Measurements from ENCODE around the gene PTPN7. TPM values are rescaled to one million over a fixed set of nuclear protein-coding genes. Genes with fewer than 3 reads are reported as not detected.
A peak's percentile ranks its signal among the peaks of the same experiment; 100 is the strongest.
"Not testable (repeated sequence)": the region's sequence is repeated elsewhere in the genome, so short reads cannot be mapped to it uniquely, and the experiment has no call there.

PTPN7 gene
- total RNA-seq, 1 donor from 2014 or later = not detected

DNA sequence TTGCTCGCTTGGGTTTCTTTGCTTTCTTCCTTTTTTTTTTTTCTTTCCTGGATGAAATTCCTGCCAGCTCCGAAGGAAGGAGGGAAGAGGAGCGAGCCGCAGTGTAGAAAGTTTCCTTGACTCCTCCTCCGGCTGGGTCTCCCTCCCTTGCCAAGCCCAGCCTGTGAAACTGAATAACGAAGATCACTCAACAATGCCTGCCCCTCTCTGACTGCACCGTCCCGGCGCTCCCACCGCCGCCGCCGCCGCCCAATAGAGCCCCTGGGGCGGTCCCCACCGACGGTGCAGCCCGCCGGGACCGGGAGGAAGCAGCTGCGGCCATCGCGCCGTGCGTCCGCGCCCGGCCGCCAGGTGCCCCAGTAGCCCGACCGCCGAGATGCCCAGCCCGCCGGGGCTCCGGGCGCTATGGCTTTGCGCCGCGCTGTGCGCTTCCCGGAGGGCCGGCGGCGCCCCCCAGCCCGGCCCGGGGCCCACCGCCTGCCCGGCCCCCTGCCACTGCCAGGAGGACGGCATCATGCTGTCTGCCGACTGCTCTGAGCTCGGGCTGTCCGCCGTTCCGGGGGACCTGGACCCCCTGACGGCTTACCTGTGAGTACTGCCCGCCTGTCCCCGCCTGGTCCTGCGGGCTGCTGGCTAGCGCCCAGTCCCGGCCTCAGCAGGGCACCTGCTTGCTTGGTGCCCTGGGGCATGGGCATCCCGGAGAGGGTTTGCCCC, 33.4 kb upstream of the PTPN7 start, which contains the start of gene LGR6:
LGR6 (plus strand) TSS at position 186 of the 714 bp plus-strand sequence; CDS start at position 377, 191 bp downstream.
- H3K9me3 Mint-ChIP-seq (ENCODE audit: unreplicated experiment) = no peaks in the 10 kb centered on the region
- DNase-seq (ENCODE audit: extremely low spot score, unreplicated experiment) = no peak
- H3K27me3 Mint-ChIP-seq (ENCODE audit: unreplicated experiment) = peaks cover 29% of the 10 kb centered on the region
- TF ChIP-seq, protein P1, sequence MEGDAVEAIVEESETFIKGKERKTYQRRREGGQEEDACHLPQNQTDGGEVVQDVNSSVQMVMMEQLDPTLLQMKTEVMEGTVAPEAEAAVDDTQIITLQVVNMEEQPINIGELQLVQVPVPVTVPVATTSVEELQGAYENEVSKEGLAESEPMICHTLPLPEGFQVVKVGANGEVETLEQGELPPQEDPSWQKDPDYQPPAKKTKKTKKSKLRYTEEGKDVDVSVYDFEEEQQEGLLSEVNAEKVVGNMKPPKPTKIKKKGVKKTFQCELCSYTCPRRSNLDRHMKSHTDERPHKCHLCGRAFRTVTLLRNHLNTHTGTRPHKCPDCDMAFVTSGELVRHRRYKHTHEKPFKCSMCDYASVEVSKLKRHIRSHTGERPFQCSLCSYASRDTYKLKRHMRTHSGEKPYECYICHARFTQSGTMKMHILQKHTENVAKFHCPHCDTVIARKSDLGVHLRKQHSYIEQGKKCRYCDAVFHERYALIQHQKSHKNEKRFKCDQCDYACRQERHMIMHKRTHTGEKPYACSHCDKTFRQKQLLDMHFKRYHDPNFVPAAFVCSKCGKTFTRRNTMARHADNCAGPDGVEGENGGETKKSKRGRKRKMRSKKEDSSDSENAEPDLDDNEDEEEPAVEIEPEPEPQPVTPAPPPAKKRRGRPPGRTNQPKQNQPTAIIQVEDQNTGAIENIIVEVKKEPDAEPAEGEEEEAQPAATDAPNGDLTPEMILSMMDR (IDR thresholded peaks at IDR 0.05) = peak; percentile 16
- H3K4me3 Mint-ChIP-seq (ENCODE audit: unreplicated experiment) = peak within 1 kb of the TSS; percentile 73
- H3K36me3 Mint-ChIP-seq (ENCODE audit: unreplicated experiment) = no peaks in the 10 kb centered on the region
- peaks cover 9% of the 10 kb centered on the region for H3K4me1 Mint-ChIP-seq (ENCODE audit: unreplicated experiment)
- H3K27ac Mint-ChIP-seq (ENCODE audit: unreplicated experiment) = peak within 1 kb of the TSS; percentile 19

DNA sequence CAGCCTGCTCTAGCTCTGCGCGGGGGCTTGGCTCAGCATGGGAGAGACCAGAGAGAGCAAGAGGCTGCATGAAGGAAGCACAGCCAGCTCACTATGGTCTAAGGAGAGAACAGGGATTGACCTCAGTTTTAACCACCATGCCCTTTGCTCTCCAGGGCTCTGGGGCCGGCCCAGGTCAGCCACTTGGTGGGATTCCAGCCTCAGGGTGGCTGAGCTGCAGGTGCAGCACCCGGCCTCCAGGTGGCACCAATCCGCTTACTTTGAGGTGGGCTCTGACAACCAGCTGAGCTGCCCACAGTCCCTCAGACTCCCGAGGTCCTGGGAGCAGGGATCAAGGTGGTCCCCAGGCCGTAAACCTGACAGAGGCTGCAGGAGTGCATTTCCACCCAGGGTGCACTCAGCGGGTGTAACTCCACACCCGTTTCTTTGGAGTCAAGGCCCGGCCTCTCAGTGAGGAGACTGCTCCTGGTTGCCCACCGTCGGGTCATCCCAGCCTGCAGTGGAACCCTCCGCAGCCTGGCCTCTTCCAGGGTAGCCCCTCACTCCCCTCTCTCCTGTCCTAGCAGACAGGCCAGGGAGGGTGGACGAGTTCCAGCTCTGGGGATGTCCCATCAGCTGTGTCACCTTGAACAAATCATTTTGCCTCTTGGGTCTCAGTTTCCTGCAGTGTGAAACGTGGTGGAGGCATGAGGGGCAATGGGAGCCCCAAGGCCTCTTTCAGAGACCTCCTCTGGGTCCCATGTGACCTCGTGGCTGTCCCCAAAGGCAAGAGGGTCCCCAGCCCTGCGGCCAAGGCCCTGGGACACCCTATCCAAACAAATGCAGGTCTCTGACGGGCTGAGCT, 32.6 kb upstream of the PTPN7 start:
- Mint-ChIP-seq H3K9me3 (ENCODE audit: unreplicated experiment) (no peaks in the 10 kb centered on the region), H3K4me3 (ENCODE audit: unreplicated experiment) (peak overlapping the region; percentile 73), H3K4me1 (ENCODE audit: unreplicated experiment) (peaks cover 9% of the 10 kb centered on the region), H3K27ac (ENCODE audit: unreplicated experiment) (no peak overlapping the region), H3K27me3 (ENCODE audit: unreplicated experiment) (peaks cover 30% of the 10 kb centered on the region), H3K36me3 (ENCODE audit: unreplicated experiment) (no peaks in the 10 kb centered on the region)
- TF ChIP-seq, protein P1 (IDR thresholded peaks at IDR 0.05) = peak; percentile 93
- DNase-seq (ENCODE audit: extremely low spot score, unreplicated experiment) = peak; percentile 89

DNA sequence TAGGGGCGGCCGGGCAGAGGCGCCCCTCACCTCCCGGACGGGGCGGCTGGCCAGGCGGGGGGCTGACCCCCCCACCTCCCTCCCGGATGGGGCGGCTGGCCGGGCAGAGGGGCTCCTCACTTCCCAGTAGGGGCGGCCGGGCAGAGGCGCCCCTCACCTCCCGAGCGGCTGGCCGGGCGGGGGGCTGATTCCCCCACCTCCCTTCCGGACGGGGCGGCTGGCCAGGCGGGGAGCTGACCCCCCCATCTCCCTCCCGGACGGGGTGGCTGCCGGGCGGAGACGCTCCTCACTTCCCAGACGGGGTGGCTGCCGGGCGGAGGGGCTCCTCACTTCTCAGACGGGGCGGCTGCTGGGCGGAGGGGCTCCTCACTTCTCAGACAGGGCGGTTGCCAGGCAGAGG, 31.0 kb upstream of the PTPN7 start:
- DNase-seq (ENCODE audit: extremely low spot score, unreplicated experiment); H3K36me3 Mint-ChIP-seq (ENCODE audit: unreplicated experiment); H3K4me1 Mint-ChIP-seq (ENCODE audit: unreplicated experiment); H3K27ac Mint-ChIP-seq (ENCODE audit: unreplicated experiment); H3K4me3 Mint-ChIP-seq (ENCODE audit: unreplicated experiment); H3K9me3 Mint-ChIP-seq (ENCODE audit: unreplicated experiment): not testable (repeated sequence)
- H3K27me3 Mint-ChIP-seq (ENCODE audit: unreplicated experiment) = peaks cover 27% of the 10 kb centered on the region

DNA sequence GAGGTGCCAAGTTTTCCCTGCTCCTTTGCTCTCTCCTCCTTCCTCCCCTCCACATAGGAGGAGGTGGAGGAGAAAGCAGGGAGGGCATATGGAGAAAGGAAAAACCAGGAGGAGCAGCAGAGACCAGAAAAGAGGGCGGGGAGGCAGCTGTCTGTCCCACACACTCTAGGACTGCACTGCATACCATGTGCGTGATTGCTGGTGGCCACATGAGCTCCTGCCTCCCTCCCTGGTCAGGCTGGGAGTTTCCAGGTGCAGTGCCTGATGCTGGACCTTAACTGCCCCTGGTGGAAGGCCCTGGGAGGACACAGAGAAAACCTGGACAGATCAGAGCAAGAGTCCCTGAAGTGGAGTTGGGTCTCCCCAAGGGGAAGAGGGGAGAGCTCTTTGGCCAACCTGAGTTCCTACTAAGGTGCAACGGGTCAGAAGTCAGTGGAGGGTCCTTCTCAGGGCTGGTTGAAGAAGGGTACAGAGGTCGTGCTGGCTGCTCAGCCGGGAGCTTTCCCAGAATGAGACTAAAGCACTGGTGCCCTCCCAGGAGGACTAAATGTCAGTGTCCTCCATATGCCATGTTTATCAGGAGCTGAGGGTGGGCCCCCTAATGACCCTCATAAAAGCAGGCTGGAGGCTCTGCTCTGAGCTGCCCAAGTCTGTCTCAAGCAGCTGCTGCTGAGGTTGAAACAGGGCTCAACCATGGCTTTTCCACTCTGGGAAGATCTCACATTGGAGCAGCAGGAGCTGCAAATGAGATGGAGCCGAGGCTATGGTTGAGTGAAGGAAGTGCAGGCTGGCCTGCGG, 29.7 kb upstream of the PTPN7 start:
- TF ChIP-seq, protein P1 (IDR thresholded peaks at IDR 0.05) = no peak
- Mint-ChIP-seq H3K36me3 (ENCODE audit: unreplicated experiment) (no peaks in the 10 kb centered on the region), H3K27ac (ENCODE audit: unreplicated experiment) (no peak overlapping the region), H3K9me3 (ENCODE audit: unreplicated experiment) (no peaks in the 10 kb centered on the region), H3K4me3 (ENCODE audit: unreplicated experiment) (no peak overlapping the region), H3K4me1 (ENCODE audit: unreplicated experiment) (peaks cover 10% of the 10 kb centered on the region), H3K27me3 (ENCODE audit: unreplicated experiment) (peaks cover 18% of the 10 kb centered on the region)
- DNase-seq (ENCODE audit: extremely low spot score, unreplicated experiment) = no peak

DNA sequence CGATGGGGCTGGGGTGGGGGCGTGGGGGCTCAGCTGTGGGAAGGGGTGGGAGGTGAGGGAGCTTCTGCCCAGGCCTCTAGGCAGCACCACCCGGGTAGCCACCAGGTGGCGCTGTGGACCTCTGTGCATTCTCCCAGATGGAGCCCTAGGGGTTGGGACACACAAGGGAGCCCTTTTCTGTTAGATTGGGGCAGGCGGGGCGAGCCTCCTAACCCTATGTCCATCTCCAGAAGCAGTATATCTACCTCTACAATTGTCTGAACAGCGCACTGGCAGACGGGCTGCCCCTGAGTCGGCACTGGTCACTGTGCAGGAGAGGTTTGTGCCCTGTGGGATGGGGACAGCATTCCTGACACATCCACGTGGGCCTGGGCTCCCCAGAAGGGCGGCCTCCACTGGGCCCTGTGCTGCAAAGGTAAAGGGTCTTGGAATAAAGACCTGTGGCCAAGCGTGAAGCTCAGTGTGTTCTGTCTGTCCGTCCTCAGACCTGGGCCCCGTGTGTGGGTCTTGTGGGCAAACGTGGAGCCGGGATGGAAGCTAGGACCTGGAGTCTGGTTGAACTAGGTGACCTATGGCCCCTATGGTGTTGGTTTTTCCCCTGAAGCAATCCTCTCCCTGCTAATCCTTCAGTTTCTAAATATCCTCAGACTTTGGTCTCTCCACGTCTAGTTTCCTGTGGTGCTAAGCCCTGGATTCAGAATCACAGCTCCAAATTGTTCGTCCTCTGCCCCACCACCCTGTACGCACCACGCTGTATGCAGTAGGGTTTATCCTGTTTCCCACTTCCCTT, 28.8 kb upstream of the PTPN7 start:
- Mint-ChIP-seq H3K9me3 (ENCODE audit: unreplicated experiment) (no peaks in the 10 kb centered on the region), H3K27ac (ENCODE audit: unreplicated experiment) (no peak overlapping the region), H3K4me1 (ENCODE audit: unreplicated experiment) (peaks cover 14% of the 10 kb centered on the region), H3K27me3 (ENCODE audit: unreplicated experiment) (peaks cover 10% of the 10 kb centered on the region), H3K36me3 (ENCODE audit: unreplicated experiment) (no peaks in the 10 kb centered on the region), H3K4me3 (ENCODE audit: unreplicated experiment) (no peak overlapping the region)
- TF ChIP-seq, protein P1 (IDR thresholded peaks at IDR 0.05) = peak; percentile 91
- peak; percentile 93 for DNase-seq (ENCODE audit: extremely low spot score, unreplicated experiment)
